Measurements from ENCODE around the gene GFRA1.

The GFRA1 gene

DNA sequence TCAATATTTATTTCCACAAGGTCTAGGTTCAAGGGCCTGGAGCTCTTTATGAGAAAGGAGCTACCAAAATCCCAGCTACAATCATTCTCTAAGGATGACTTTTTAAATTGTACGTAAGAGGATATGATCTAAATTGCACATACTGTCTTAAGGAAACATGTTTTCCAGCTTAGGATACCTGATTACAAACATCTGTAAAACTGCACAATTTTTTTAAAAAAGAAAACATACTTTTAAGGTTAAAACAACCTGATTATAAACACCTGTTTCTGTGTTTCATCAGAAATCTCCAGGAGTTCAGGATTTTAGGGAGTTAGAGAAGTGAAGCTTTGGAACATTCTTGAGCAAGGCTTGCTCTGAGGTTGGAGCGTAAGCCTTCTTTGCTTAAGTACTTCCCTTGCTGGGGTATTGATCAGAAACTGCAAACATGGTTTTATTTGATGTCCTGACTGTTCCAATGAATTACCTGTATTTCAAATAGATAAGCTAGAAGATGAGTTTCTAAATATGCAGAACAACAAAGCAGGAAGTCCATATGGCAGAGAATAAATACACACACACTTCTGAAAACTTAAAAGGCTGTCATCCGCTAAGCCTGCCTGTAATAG, 248.6 kb downstream of the GFRA1 start:
- no peak for DNase-seq

DNA sequence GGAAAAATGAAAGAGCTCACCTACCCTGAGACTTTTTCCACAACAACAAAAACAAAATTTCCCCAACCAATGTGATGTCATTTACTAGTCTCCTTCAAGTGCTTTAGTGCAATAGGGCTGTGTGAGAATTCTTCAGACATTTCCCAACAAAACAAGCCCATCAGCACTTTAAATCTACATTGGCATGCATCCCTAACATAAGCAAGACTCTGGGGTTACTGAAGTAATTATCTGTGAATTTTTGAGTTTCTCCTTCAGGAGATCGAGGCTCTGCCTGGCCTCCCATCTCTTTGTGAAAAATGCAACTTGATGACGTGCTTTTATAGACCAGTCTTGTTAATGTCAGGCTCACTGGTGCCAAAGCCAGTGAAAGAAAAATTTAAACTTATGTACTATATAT, 255.6 kb downstream of the GFRA1 start:
- DNase-seq = no peak

DNA sequence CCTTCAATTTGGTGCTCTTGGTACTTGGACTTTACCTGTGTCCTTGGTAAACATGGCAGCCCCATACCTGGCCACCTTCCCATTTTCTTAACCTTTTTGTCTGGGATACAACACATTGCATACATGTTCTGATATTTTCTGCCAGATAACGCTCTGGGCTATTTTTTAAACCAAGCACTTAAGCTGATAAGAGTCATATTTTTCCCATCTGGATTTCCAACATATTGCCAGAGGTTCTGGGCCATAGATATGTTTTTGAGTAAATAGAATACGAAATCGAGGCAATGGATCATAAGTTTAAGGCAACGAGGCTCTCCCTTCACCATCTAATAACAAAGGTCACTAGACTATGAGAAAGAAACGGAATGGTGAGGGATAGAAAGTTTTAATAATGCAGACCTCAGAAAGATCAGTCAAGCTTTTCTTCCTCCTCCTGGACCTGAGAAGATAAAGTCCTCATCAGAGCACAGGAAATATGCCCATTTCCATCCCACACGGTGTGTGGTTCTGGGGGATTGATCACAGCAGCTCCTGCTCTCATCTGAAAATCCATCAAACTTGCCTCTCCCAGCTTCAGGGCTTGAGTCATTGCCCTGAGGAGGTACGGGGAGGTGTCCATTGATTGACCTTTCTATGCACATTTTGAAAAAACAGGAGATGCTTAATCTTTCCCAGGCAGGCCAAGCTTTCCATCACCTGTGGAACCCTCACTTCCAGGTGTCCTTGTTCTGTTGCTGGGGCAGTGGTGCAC, 257.2 kb downstream of the GFRA1 start:
- no peak for DNase-seq

DNA sequence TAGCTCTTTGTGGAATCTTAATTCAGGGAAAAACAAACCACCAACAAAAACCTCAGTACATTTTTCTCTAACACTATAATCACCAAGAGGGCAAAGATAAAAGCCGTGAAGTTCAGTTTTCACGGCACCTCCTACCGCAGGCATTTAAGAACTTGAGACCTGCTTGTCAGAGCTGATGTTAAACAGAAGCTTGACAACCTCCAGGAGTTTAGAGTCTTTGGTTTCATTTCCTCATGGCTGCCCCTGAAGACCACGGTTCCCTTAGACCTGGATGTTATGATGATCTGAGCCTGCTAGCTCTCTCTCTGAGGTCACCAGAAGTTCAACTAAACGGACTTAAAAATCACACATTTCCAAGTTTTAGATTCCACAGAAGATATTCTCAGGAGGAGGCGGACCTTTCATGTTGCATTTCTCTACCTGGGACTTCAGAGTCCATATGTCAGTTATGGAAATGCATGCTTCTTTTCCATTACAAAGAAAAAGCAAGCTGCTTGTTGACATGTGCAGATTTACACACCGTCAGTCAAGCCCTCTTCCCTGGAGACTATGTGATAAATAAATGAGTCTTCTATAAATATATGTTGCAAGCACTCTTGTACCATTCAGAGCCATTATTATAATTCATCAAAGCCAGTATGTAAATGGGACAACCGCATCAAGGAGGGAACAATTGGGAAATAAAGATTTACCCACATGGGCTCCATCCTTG, 258.0 kb downstream of the GFRA1 start:
- no peak for DNase-seq

DNA sequence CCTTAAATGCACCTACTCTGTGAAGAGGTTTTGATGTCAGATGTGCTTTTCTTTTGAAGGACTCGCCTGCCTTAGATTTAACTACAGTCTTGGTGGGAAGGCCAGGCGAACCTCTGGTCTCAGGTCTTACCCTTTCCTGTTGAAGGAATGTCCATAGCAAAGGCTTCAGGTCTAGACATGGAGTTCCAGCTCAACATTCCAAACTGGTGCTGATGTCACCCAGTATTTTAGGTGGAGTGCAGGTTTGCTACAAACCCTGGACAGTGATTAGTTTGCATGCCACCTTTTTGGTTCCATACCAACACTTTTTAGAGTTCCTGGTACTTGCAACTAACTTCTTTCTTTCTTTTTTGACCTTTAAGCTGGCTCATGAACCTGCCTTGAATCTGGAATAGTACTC, 258.7 kb downstream of the GFRA1 start:
- DNase-seq = no peak

DNA sequence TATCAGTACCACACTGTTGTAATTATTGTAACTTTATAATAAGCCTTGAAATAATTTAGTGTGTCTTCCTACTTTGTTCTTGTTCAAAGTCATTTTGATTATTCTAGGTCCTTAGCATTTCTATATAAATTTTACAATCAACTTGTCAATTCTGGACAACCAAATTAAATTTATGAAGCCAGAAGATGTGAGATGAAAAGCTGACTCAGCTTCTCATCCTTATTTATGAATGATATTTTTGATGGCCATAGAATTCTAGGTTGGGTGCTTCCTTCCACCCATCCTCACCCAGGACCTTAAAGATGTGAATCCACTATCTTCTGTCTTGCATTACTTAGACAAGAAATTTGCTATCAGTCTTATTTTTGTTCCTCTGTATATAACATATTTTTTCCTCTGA, 261.1 kb downstream of the GFRA1 start:
- DNase-seq = no peak

DNA sequence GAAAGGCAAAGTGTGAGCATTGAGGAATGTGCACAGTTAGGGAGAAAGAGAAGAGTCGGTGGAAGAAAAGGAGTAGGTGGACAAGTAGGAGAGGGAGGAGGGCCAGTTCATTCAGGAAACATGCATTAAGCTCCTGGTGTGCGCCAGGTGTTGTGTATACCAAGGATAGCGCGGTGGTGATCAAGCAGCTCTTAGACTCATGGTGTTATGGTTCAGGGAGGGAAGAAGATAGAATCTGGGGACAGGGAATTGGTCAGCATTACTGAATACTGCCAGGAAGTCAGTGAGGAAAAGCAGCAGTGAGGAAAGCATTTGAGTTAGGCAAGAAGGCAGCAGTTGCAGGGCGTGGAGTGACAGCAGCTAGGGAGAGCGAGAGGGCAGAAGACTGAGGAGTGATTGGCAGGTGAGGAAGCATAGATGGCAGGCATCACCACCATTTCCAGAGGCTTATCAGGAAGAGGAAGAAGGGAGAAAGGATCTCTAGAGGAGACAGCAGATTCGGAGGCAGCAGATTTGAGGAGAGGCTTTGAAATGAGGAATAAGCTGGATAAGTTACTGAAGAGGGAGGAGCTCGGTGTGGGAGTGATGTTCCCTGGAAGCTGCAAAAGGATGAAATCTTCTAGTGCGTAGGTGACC, 265.6 kb downstream of the GFRA1 start:
- no peak for DNase-seq
